Duodenal mucosa (tissue), 2 donors: Measurements from ENCODE around the gene ME3.

ENCODE experiments used
- H3K27ac ChIP-seq: one replicate; pipeline ENCODE4 v1.7.0; 2013; ENCODE audit warnings: low read depth, low read length
- H3K27me3 ChIP-seq, 2 donors: one replicate each; pipeline ENCODE4 v1.7.0; 2013; ENCODE audit warnings: low read length in 2 of 2, control low read depth in 1 of 2; ENCODE audit not compliant: insufficient read depth in 2 of 2, control insufficient read depth in 1 of 2
- H3K36me3 ChIP-seq, 2 donors: one replicate each; pipeline ENCODE4 v1.7.0; 2013; ENCODE audit warnings: low read length in 2 of 2, control low read depth in 1 of 2; ENCODE audit not compliant: insufficient read depth in 2 of 2, control insufficient read depth in 1 of 2
- H3K4me1 ChIP-seq, 2 donors: one replicate each; pipeline ENCODE4 v1.7.0; 2013; ENCODE audit warnings: low read length in 2 of 2, control low read depth in 1 of 2; ENCODE audit not compliant: insufficient read depth in 2 of 2, control insufficient read depth in 1 of 2
- H3K4me3 ChIP-seq, 2 donors: one replicate each; pipeline ENCODE4 v1.7.0; 2013; ENCODE audit warnings: low read length in 2 of 2, low read depth in 1 of 2
- H3K9ac ChIP-seq, 2 donors: one replicate each; pipeline ENCODE4 v1.7.0; 2013; ENCODE audit warnings: low read length in 2 of 2, low read depth in 1 of 2
- H3K9me3 ChIP-seq, 2 donors: one replicate each; pipeline ENCODE4 v1.7.0; 2013; ENCODE audit warnings: low read length in 2 of 2, control low read depth in 1 of 2; ENCODE audit not compliant: control insufficient read depth in 1 of 2

The ME3 gene

DNA sequence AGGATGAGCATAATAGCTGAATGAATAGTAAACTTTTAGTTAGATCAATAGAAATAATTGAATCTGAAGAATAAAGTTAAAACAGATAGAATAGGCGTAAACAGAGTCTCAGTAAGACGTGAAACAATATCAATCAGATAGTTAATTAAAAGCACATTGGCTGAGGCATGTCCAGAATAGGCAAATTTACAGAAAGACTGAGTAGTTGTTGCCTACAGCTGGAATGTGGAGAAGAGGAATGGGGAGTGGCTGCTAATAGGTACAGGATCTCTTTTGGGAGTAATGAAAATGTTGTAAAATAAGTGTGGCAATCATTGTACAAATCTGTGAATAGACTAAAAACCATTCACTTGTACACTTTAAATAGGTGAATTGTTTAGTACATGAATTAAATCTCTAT is 36.3 kb upstream of the ME3 start:
- Histone ChIP-seq H3K9ac (no peak overlapping the region), H3K9me3 (no peaks in the 10 kb centered on the region), H3K36me3 (no peaks in the 10 kb centered on the region), H3K27ac (no peak overlapping the region), H3K27me3 (no peaks in the 10 kb centered on the region), H3K4me3 (no peak overlapping the region), H3K4me1 (peaks cover 0 to 6% of the 10 kb centered on the region in 2 donors)

DNA sequence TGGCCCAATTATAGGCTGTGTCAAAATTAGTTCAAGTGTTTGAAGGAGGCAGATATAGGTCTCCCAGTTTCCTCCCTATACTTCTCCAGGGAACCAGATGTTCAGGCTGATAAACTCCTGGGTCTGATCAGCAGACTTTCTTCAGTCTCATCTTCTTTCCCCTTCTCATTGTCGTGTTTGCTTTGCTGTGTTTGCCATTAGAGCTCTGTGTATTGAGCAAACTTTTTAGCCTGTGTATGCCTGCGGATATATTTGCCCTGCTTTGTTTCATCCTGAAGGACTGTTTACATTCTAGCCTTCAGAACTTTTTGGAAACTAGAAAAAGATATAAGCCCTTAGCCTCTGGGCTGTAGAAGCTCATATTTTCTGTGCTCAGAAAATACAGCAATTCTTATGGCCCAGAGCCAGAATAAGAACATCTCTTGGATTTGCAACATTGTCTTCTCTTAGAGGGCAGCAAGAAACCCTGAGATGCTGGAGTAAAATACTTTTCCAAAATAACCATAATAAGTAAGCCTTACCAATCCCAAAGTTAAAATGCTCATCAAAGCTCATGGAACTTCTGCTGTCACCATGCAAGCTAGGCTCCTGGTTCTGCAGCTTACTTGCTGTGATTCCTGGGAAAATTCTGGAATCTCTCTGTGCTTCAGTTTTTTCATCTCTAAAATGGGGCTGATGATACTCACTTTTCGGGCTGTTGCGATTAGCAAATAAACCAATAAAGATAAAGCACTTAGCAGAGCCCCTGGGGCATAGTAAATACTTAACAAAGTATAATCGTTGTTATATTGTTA is 34.1 kb upstream of the ME3 start:
- H3K4me1 ChIP-seq = peaks cover 0 to 6% of the 10 kb centered on the region in 2 donors
- H3K4me3 ChIP-seq = no peak overlapping the region
- H3K27ac ChIP-seq = no peak overlapping the region
- no peaks in the 10 kb centered on the region for H3K36me3 ChIP-seq
- no peak overlapping the region for H3K9ac ChIP-seq
- no peaks in the 10 kb centered on the region for H3K27me3 ChIP-seq
- no peaks in the 10 kb centered on the region for H3K9me3 ChIP-seq

DNA sequence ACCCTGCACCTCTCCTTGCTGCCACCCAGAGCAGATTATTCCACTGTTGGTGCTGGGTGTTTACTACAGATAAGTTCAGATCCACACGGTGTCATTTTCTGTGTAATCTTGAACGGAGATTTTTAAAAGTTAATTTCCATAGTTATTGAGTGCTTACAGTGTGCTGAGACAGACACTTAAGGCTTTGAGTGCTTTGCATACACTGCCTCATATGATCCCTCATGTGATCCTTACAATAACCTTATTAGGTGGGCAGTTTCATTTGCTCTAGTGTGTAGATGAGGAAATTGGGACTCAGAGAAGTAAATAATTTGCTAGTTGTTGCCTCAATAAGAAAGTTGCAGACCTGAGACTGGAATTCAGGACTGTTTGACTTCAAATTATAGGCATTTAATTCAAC is 32.3 kb upstream of the ME3 start:
- Histone ChIP-seq H3K36me3 (no peaks in the 10 kb centered on the region), H3K27me3 (no peaks in the 10 kb centered on the region), H3K27ac (no peak overlapping the region), H3K4me3 (no peak overlapping the region), H3K4me1 (peaks cover 0 to 6% of the 10 kb centered on the region in 2 donors), H3K9ac (no peak overlapping the region), H3K9me3 (no peaks in the 10 kb centered on the region)

DNA sequence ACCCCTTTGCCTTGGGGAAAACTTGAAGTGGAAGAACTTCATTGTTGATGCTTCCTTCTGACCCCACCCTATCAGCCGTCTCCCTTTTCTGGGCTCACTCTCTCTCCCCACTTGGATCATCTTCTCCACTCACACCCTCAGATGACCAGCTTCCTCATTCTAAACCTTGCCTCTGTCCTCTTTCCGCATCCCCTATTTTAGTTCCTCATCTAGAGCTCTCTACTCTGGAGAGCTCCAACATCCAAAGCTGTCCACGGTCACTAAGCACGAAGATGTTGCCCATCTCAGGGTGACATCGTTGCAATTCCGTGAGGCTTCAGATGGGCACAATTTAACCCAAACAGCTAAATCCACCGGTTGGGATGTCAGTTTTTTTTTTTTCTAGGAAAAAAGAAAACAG is 31.6 kb upstream of the ME3 start:
- no peaks in the 10 kb centered on the region for H3K27me3 ChIP-seq
- H3K4me3 ChIP-seq = no peak overlapping the region
- no peak overlapping the region for H3K27ac ChIP-seq
- H3K9me3 ChIP-seq = no peaks in the 10 kb centered on the region
- no peak overlapping the region for H3K9ac ChIP-seq
- no peaks in the 10 kb centered on the region for H3K36me3 ChIP-seq
- peaks cover 0 to 6% of the 10 kb centered on the region in 2 donors for H3K4me1 ChIP-seq

DNA sequence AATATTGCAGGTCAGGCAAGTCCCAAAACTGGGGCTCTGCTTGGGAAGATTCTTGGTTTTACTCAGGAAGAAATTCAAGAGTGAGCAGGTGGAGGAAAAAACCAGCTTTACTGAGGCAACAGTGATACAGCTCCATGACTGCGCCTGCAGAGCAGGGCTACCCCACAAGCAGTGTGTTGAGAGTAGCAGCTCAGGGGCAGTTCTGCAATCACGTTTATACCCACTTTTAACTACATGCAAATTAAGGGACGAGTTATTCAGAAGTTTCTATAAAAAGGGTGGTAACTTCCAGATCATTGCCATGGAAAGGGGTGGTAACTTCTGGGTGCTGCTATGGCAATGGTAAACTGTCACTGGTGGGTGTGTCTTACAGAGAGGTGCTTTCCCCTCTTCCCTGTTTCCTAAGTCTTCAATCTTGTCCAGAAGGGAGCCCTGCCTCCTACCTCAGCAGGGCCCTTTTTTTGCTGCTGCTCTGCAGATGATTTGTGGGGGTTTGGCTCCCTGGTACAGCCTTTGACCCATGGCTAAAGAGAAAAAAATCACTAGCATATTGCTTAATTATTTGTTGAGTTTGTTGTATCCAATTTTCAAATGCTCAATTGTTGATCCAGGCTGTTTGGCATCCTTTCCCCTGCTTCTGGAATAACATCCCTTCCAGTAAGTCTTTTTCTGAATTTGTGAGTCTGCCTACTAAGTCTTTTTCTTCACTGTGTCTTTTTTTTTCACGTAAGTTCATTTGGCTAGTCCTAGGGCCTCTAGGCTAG is 30.0 kb upstream of the ME3 start:
- Histone ChIP-seq H3K4me1 (peaks cover 0 to 6% of the 10 kb centered on the region in 2 donors), H3K4me3 (no peak overlapping the region), H3K36me3 (no peaks in the 10 kb centered on the region), H3K9me3 (no peaks in the 10 kb centered on the region), H3K27ac (no peak overlapping the region), H3K27me3 (no peaks in the 10 kb centered on the region), H3K9ac (no peak overlapping the region)

DNA sequence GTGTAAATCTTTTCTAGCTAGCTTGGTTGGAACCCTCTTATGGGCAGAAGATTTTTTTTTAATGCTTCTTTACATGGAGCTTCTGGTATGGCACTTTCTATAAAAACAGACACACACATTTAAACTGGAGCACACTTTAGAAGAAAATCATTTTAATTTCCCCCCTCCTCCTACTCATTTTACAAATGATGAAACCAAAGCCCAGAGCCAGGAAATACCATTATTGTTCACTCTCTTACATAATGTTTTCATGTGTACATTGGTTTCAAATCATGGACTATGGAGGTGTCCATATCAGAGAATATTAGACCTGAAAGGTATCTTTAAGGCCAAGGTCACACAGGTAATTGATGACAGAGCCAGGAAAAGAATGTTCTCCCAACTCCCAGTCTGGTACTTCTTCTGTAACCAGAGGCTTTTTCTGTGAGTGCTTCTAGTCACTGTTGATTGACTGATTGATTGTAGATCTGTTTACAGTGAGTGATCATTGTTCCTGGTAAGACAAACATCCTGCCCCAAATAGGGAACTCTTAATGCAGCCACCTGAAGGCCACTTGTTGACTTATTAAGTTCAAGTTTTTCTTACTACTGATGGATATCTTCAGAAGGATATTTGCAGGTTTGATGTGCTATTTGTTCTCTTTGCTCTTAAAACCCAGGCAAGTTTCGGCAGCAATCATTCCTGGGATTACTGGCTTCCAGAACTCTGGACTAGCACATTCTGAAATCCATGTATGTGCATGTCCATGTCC is 26.8 kb upstream of the ME3 start:
- Histone ChIP-seq H3K27ac (no peak overlapping the region), H3K9me3 (no peaks in the 10 kb centered on the region), H3K9ac (no peak overlapping the region), H3K36me3 (no peaks in the 10 kb centered on the region), H3K27me3 (peaks cover 0 to 2% of the 10 kb centered on the region in 2 donors), H3K4me1 (no peaks in the 10 kb centered on the region), H3K4me3 (no peak overlapping the region)

DNA sequence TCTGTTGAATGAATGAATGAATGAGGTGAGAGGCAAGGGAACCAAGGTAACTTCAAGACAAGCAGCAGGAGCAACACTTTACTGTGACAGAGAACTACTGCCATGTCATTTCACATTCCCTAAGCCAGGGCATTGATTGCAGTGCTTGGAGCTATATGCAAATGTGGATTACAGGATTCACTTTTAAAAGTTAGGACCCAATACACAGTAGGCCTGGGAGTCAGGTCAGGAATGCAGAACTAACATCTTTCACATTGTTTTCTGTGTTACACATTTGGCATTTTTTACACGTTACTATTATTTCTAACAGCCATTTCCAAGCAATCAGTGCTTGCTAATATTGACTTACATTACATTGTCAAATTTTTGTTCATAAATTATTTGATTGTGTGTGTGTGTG is 26.2 kb upstream of the ME3 start:
- Histone ChIP-seq H3K9ac (no peak overlapping the region), H3K4me3 (no peak overlapping the region), H3K9me3 (no peaks in the 10 kb centered on the region), H3K27me3 (peaks cover 0 to 2% of the 10 kb centered on the region in 2 donors), H3K4me1 (no peaks in the 10 kb centered on the region), H3K27ac (no peak overlapping the region), H3K36me3 (no peaks in the 10 kb centered on the region)

DNA sequence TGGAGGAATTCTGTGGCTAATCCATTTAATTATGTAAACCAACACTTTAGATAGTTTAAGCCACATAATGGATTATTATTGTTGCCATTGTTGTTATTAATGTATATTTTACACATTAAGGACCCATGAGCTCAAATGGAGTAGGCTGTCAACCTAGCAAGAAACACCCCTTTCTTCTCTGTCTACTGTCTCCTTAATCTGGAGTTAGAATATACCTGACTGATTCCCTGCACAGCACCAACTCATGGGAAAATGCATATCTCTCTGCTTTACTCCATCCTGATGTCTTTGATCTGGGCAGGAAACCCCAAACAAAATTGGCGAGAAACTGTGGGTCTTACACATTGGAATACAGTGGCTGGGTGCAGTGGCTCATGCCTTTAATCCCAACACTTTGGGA is 24.0 kb upstream of the ME3 start:
- no peak overlapping the region for H3K9ac ChIP-seq
- no peak overlapping the region for H3K4me3 ChIP-seq
- H3K9me3 ChIP-seq = no peaks in the 10 kb centered on the region
- H3K36me3 ChIP-seq = no peaks in the 10 kb centered on the region
- H3K27ac ChIP-seq = no peak overlapping the region
- no peaks in the 10 kb centered on the region for H3K4me1 ChIP-seq
- H3K27me3 ChIP-seq = peaks cover 0 to 2% of the 10 kb centered on the region in 2 donors

DNA sequence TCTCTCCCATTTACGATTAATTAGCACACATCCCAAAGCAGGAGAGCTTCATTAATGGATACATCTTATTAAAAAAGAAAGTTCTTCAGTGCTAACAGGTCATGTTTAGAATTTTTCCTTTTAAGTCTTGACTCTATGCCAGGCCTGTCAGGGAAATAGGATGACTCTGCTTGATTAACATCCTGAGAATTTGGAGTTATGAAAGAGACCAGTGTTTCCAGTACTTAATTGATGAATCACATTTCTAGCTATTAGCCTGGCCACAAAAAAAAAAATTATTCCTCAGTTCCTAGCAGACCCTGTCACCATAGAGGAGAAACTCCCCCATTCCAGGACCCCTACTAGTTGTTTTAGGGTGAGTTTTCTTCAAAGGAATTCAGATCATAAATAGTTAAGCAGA is 23.6 kb upstream of the ME3 start:
- Histone ChIP-seq H3K9ac (no peak overlapping the region), H3K4me1 (no peaks in the 10 kb centered on the region), H3K36me3 (no peaks in the 10 kb centered on the region), H3K4me3 (no peak overlapping the region), H3K27ac (no peak overlapping the region), H3K9me3 (no peaks in the 10 kb centered on the region), H3K27me3 (peaks cover 0 to 2% of the 10 kb centered on the region in 2 donors)

DNA sequence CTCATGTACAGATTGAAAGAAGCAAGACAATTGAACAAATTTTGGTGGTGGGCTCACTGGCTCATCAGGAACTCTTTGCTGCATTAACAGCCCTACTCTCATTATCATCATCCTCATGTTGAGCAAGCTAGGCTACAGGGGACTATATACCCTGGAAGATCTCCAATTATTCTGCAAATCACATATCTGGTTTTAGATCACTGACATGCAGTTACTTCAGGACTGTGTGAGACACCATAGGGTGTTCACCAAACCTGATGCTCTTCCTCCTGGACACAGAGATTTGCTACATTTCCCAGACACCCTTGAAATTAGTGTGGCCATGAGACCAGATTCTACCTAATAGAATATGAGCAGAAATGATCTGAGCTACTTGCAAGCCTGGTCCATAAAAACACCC is 23.0 kb upstream of the ME3 start:
- Histone ChIP-seq H3K27ac (no peak overlapping the region), H3K36me3 (no peaks in the 10 kb centered on the region), H3K9me3 (no peaks in the 10 kb centered on the region), H3K4me3 (no peak overlapping the region), H3K9ac (no peak overlapping the region), H3K4me1 (no peaks in the 10 kb centered on the region), H3K27me3 (peaks cover 0 to 2% of the 10 kb centered on the region in 2 donors)
